ES-I3 (cell line): ENCODE data around the gene APBB2.
"Not testable (repeated sequence)": the region's sequence is repeated elsewhere in the genome, so short reads cannot be mapped to it uniquely, and the experiment has no call there.

Experiments
- H3K36me3 ChIP-seq: 2 replicates; pipeline ENCODE4 v1.6.1; 2013; ENCODE audit warnings: mild to moderate bottlenecking, low read length, control low read depth, moderate library complexity; ENCODE audit not compliant: insufficient read depth
- H3K4me1 ChIP-seq: 2 replicates; pipeline ENCODE4 v1.6.1; 2013; ENCODE audit warnings: mild to moderate bottlenecking, control low read depth, low read length; ENCODE audit not compliant: insufficient read depth
- H3K9ac ChIP-seq: 2 replicates; pipeline ENCODE4 v1.6.1; 2013; ENCODE audit warnings: low read depth, mild to moderate bottlenecking, low read length, moderate library complexity
- H3K9me3 ChIP-seq: 2 replicates; pipeline ENCODE4 v1.6.1; 2013; ENCODE audit warnings: mild to moderate bottlenecking, low read length, moderate library complexity; ENCODE audit not compliant: control insufficient read depth, insufficient read depth

The APBB2 gene

GRCh38 chr4:41149568-41149967, 64.8 kb downstream of the APBB2 start:
- not testable (repeated sequence) for H3K36me3 ChIP-seq, H3K9ac ChIP-seq, H3K9me3 ChIP-seq
- peaks cover 24% of the 10 kb centered on the region for H3K4me1 ChIP-seq

DNA sequence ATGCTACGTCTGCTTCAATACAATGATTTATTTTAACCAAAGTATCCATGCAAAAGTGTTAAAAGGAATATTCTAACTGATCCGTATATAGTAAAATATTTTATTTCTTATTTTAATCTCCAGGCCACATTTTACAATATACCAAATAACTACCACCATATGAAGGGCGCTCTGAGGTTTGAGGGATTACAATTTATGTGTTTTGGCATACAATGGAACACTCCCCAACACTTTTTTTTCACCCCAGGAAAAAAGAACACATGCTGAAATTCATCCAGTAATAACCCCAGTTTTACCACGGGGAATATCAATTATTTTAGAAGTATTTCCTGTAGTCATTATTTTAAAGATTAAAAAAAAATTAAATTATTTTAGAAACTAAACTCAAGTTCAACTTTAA, 65.4 kb downstream of the APBB2 start:
- Histone ChIP-seq H3K36me3 (no peaks in the 10 kb centered on the region), H3K9ac (no peak overlapping the region), H3K9me3 (no peaks in the 10 kb centered on the region), H3K4me1 (peaks cover 24% of the 10 kb centered on the region)

GRCh38 chr4:41148292-41148691, 66.0 kb downstream of the APBB2 start:
- Histone ChIP-seq H3K9ac (no peak overlapping the region), H3K9me3 (no peaks in the 10 kb centered on the region), H3K36me3 (no peaks in the 10 kb centered on the region), H3K4me1 (peaks cover 24% of the 10 kb centered on the region)

DNA sequence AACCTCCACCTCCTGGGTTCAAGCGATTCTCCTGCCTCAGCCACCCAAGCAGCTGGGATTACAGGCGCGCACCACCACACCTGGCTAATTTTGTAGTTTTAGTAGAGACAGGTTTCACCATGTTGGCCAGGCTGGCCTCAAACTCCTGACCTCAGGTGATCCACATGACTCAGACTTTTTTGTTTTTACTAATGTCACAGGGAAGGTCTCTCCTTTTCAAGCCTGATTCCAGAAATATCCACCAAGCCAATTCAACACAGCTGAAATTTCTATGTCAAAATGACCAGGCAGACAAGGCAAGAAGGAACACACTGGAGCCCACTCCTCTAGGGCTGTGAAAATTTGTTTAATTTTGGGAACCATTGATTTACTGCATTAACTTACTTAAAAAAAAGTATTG, 66.8 kb downstream of the APBB2 start:
- H3K9ac ChIP-seq, H3K36me3 ChIP-seq, H3K9me3 ChIP-seq: not testable (repeated sequence)
- H3K4me1 ChIP-seq = peaks cover 24% of the 10 kb centered on the region

DNA sequence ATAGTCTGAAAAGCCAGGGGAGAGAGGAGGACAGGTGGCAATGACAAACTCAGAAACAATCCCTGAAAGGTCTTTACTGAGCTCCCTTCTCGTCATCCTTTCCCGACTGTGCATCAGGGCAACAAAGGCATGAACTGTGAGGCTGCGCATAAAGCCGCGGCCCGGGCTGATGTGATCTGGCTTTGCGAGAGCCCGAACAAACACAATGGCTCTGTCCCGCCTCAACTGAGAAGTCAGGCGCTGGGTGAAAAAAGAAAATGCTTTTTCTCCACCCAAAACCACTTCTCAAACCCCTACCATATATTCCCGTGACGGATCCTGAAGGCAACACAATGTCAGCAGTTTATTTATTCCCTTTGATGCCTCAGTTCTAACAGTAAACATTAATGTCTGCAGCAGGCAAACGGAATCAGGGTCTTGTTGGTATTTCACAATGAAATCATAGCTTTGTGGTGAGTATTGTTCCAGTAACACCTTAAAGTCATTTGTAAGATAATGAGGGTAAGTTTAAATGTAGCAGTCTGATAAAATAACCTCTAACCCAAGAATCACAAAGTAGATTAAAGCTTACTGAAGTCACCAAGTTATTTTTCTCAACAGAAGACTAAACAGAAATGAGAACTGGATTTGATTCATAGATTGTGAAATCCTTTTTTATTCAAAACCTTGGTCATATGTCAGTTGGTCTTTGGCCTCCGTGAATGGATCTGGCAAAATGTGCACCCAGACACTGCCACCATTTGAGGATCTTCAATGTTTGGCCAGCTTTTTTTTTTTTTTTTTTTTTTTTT, 67.4 kb downstream of the APBB2 start:
- H3K9me3 ChIP-seq = no peaks in the 10 kb centered on the region
- H3K4me1 ChIP-seq = peaks cover 24% of the 10 kb centered on the region
- H3K9ac ChIP-seq = no peak overlapping the region
- no peaks in the 10 kb centered on the region for H3K36me3 ChIP-seq

DNA sequence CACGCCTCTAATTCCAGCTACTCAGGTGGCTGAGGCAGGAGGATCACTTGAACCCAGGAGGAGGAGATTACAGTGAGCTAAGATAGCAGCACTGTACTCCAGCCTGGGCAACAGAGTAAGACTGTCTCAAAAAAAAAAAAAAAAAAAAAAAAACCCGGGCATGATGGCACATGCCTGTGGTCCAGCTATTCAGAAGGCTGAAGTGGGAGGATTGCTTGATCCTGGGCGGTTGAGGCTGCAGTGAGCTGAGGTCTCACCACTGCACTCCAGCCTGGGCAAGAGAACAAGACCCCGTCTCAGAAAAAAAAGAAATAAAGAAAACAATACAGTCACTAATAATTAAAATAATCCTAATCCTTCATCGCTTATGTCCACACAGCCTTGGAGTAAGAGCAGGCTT, 68.1 kb downstream of the APBB2 start:
- Histone ChIP-seq H3K36me3 (peaks cover under 1% of the 10 kb centered on the region; the same call in 1 of the 2 replicates), H3K9me3 (no peaks in the 10 kb centered on the region), H3K4me1 (peaks cover 24% of the 10 kb centered on the region), H3K9ac (no peak overlapping the region)

DNA sequence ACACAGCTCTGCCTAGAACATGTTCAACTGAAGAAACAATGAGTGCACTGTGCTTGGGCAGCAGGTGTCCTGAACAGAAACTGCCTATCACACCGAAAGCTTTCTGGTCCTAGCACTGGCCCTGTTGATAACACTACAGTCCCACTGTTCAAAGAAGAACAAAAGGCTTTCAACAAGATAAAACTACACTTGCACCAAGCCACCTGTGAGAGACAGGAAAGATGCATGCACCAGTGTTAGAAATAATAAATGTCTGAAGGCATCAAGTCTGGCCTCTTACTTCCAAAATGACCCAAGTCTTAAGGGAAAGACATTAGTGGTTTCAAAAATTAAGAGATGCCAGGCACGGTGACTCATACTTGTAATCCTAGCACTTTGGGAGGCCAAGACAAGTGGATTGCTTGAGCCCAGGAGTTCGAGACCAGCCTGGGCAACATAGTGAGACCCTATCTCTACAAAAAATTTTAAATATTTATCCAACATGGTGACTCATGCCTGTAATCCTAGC, 68.7 kb downstream of the APBB2 start:
- Histone ChIP-seq H3K4me1 (peaks cover 24% of the 10 kb centered on the region), H3K36me3 (peaks cover 4% of the 10 kb centered on the region; the same call in 1 of the 2 replicates), H3K9me3 (no peaks in the 10 kb centered on the region), H3K9ac (no peak overlapping the region)

- peaks cover 24% of the 10 kb centered on the region for H3K4me1 ChIP-seq
- H3K9ac ChIP-seq = no peak overlapping the region
- H3K9me3 ChIP-seq = no peaks in the 10 kb centered on the region
- H3K36me3 ChIP-seq = peaks cover 4% of the 10 kb centered on the region; the same call in 1 of the 2 replicates
Measured at GRCh38 chr4:41144812-41145211, 69.5 kb downstream of the APBB2 start.

DNA sequence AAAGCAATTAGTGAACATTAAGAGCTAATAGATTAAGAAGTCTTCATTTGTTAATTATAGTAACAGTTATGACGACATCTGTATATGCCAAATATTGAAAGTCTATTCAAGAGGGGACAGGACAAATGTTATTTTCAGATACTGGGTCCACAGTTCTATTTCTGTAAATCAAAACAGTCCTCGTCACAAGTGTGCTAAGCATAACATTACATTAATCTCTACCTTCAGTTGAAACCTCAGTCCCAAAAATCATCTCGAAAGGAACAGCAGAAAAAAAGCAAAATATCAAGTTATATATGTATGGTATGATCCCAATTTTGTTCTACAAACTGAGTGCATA, 70.3 kb downstream of the APBB2 start:
- Histone ChIP-seq H3K9me3 (no peaks in the 10 kb centered on the region), H3K9ac (no peak overlapping the region), H3K4me1 (peaks cover 24% of the 10 kb centered on the region), H3K36me3 (peaks cover 4% of the 10 kb centered on the region; the same call in 1 of the 2 replicates)

DNA sequence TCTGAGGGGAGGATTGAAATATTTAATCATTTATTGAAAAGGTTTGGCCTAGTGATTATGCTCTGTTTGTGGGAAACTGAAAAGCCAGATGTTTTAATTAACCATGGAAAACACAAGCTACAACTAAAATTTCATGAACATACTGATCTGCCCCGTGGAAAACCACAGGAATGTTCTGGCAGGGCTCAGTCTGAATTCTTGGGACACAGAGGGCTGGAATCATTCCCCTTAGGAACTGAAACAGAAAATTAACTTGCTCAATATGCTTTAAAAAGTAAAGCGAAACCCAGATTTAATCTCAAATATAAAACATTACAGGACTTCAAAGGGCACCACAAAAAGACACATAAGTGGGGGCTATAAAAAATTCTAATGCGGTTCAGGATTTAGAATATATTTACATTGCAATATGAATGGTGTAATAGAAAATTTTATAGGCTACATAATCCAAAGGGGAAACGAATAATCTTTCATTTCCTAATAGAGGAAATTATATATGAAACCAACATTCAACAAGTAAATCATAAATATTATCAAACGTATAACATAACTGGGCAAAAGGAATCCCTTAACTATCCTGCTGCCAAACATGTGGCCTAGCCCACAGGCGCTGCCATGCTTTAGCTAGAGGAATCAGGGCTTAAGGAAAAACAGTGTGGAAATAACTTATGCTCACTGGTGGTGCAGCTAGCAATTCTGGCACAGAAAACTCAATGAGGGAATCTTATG, 70.9 kb downstream of the APBB2 start:
- Histone ChIP-seq H3K4me1 (peaks cover 24% of the 10 kb centered on the region), H3K9ac (no peak overlapping the region), H3K9me3 (no peaks in the 10 kb centered on the region), H3K36me3 (peaks cover 4% of the 10 kb centered on the region; the same call in 1 of the 2 replicates)

DNA sequence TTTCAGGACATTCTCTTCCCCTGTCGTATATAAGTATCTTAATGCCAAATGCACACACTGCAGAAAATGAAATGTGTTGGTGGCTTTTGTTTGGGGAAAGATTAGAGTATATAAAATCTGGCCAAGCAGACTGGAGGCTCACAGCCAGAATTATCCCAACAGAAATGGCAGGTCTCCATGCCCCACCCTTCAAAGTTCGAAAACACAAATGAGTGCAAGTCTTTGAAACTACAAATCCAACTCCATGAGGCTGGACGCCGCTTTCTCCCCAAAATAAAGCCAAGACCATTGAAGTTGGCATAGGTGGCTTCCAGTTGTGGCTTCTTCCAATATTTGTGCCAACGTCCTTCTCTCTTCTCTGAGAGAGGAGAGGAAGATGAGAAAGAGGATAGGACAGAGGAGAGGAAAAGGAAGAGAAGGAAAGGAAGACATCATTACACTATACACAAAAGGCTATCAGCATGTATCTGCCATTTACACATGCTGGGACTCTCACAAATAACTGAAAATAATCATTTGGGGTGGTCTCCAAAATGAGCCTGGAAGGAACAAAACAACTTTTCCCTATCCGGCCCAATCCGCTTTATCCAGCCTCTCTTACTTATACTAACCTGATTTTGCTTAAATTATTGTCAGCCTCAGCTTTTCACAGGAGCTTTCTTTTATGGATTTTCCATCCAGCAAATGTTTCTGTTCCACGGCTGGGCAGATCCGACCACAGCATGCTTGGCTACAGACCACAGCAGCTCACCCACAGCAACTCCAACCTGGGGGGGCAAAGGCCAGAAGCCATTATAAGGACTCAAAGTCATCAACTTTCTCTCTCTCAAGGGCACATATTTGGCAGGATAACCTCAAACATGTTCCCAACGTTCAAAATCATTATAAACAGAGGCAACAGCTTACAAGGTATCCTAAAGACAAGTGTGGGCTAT, 71.7 kb downstream of the APBB2 start:
- Histone ChIP-seq H3K4me1 (peaks cover 24% of the 10 kb centered on the region), H3K9ac (no peak overlapping the region), H3K9me3 (no peaks in the 10 kb centered on the region), H3K36me3 (peaks cover 4% of the 10 kb centered on the region; the same call in 1 of the 2 replicates)

DNA sequence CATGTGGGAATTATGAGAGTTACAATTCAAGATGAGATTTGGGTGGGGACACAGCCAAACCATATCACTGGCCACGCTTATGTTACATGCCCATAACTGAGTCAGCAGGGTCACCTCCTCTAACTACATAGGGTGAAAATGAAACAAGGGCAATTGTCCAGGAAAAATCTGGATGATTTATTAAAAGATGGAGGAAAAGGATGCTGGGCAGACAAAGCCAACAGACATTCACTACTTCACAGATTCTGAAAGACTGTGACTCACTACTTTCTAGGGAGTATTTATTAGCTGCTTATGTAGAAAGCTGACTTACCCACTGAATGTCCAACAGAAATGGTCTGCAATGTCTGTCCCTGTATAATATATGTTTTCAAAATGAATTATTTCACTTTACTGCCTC, 72.4 kb downstream of the APBB2 start:
- H3K9me3 ChIP-seq = no peaks in the 10 kb centered on the region
- H3K36me3 ChIP-seq = peaks cover 4% of the 10 kb centered on the region; the same call in 1 of the 2 replicates
- H3K9ac ChIP-seq = no peak overlapping the region
- H3K4me1 ChIP-seq = peaks cover 20% of the 10 kb centered on the region

DNA sequence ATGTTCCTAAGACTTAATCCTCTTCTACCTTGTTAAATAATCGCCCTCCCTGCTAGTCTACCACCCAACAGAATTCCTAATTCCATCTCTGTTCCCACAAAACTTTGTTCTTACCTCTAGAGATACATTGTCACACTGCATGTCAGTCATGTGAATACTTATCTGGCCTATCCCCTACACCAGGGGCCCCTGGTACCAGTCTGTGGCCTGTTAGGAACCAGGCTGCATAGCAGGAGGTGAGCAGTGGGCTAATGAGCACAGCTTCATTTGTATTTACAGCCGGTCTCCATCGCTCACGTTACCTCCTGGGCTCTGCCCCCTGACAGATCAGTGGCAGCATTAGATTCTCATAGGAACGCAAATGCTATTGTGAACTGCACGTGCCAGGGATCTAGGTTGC, 73.9 kb downstream of the APBB2 start:
- H3K4me1 ChIP-seq = peaks cover 16% of the 10 kb centered on the region
- no peaks in the 10 kb centered on the region for H3K9me3 ChIP-seq
- peaks cover 4% of the 10 kb centered on the region; the same call in 1 of the 2 replicates for H3K36me3 ChIP-seq
- no peak overlapping the region for H3K9ac ChIP-seq

GRCh38 chr4:41137879-41138278, 76.5 kb downstream of the APBB2 start:
- peaks cover 26% of the 10 kb centered on the region for H3K4me1 ChIP-seq
- no peak overlapping the region for H3K9ac ChIP-seq
- peaks cover 4% of the 10 kb centered on the region; the same call in 1 of the 2 replicates for H3K36me3 ChIP-seq
- no peaks in the 10 kb centered on the region for H3K9me3 ChIP-seq
